Measurements from ENCODE around the gene BMERB1.
"Not testable (repeated sequence)": the region's sequence is repeated elsewhere in the genome, so short reads cannot be mapped to it uniquely, and the experiment has no call there.

BMERB1 gene

DNA sequence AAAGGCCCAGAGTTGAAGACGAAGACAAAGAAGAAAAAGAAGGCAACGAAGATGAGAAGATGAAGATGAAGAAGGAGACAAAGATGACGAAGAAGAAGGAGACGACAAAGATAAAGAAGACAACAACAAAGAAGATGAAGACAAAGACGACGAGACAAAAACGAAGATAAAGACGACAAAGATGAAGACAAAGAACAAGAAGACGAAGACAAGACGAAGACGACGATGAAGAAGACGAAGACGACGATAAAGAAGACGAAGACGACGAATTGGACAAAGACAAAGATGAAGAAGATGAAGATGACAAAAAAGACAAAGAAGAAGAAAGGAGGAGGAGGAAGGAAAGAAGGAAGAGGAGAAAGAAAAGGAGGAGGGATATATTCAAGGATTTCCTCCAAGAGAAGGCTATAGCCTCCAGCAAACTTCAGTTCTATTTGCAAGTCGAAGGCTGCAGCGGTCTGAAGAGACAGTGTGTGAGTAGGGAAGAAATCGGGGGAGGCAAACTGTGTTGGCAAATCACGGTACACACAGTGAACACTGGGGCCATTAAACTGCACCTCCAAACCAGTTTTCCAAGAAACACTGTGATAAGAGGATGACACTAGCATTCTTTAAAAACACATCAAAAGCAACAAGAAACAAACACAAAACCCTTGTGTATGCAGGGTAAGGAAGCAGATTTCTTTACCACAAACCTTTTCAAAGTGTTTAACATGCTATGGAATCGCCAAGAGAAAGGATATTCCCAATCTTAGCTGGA is 168.1 kb downstream of the BMERB1 start:
- POLR2A ChIA-PET, result no interaction called here
- TF ChIP-seq, protein P1, sequence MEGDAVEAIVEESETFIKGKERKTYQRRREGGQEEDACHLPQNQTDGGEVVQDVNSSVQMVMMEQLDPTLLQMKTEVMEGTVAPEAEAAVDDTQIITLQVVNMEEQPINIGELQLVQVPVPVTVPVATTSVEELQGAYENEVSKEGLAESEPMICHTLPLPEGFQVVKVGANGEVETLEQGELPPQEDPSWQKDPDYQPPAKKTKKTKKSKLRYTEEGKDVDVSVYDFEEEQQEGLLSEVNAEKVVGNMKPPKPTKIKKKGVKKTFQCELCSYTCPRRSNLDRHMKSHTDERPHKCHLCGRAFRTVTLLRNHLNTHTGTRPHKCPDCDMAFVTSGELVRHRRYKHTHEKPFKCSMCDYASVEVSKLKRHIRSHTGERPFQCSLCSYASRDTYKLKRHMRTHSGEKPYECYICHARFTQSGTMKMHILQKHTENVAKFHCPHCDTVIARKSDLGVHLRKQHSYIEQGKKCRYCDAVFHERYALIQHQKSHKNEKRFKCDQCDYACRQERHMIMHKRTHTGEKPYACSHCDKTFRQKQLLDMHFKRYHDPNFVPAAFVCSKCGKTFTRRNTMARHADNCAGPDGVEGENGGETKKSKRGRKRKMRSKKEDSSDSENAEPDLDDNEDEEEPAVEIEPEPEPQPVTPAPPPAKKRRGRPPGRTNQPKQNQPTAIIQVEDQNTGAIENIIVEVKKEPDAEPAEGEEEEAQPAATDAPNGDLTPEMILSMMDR (IDR thresholded peaks at IDR 0.05; ENCODE audit: control extremely low read depth, extremely low read depth, low read depth, missing control alignments), result no peak
- no peak for DNase-seq (ENCODE audit: extremely low spot score)
- CTCF ChIA-PET, result interaction anchor here (0.7 kb wide), 1 partner anchor 11 kb away, joined by 3 read pairs; no protein-coding TSS in a partner anchor

DNA sequence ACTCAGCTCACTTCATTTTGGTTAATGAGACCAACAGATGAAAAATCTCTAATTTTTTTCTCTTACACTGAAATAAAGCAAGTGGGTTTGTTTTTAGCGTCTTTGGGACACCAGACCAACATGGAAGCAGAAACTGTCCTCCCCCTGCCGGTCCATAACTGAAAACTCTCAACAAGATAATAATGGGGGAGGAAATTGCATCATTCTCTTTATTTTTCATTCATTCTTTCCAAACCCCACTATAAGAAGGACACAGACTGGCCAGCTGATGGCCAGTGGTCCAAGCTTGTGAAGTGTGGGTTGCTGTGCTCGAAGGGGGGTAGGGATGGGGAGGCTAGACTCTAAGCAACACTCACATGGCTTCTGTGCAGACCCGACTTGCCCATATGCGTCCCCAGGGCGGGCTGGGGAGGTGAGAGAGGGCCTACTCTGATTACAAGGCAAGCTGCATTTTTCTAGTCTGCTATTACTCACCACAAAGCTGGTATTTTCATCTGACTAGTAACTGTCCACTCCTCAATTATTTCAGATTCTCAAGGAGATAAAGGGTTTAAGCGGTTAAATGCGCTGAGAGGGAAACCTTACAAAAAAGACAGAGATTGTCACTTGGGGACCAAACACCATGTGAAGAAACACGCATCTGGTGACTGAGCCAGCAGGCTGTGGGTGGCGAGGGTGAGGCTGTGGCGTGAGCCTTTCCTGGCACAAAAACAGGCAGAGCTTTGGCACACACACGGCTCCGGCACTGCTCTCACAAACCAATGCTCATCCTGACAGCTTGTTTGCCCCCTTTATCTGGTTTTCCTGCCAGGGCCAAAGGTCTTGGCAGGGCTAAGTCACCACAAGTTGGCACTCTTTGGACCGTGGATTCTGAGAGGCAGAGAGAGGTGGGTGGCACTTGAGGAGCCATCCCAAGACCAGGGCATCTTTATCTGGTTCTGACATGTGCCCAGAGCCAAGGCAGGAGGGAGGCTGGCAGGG is 170.4 kb downstream of the BMERB1 start:
- DNase-seq (ENCODE audit: extremely low spot score), result no peak
- TF ChIP-seq, protein P1 (IDR thresholded peaks at IDR 0.05; ENCODE audit: control extremely low read depth, extremely low read depth, low read depth, missing control alignments), result no peak
- ChIA-PET CTCF (interaction anchor here (1.2 kb wide), 1 partner anchor 37 kb away, joined by 4 read pairs; no protein-coding TSS in a partner anchor), POLR2A (no interaction called here)

DNA sequence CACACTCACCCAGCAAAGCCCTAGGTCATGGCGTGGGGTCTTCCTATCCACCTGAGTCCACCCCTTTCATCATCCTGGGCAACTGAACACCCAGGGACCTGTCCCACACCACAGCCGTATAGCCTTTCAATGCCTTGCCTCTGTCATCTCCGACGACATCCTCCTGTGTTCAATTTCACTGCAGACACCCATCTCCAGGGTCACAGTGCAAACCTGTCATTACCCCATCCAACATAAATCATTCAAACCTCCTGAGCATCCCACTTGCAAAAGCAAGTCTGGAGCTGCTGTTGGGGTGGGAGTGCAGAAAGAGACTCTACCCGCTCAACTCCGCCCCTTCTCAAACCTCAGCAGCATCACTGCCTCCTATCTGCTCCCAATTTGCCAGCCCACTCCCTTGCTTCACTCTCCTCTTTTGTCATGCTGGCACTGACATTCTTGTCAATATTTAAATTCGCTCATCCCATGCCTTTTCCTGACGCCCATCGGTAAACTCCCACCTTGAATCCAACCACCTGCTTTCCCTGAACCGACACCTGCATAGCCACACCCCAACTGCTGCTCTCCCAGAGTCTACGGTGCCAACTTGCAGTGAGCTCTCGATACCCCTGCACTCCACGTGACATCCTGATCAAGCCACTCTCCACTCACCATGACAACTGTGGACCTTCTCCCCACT is 171.6 kb downstream of the BMERB1 start:
- POLR2A ChIA-PET, result no interaction called here

GRCh38 chr16:15606518-15607220 is 172.3 kb downstream of the BMERB1 start:
- TF ChIP-seq, protein P1 (IDR thresholded peaks at IDR 0.05; ENCODE audit: control extremely low read depth, extremely low read depth, low read depth, missing control alignments), result no peak
- CTCF ChIA-PET, result no interaction called here
- POLR2A ChIA-PET, result no interaction called here
- no peak for DNase-seq (ENCODE audit: extremely low spot score)

More for the DNA sequence above, 171.6 kb downstream of the BMERB1 start:
- TF ChIP-seq, protein P1 (IDR thresholded peaks at IDR 0.05; ENCODE audit: control extremely low read depth, extremely low read depth, low read depth, missing control alignments), result no peak
- CTCF ChIA-PET, result no interaction called here
- DNase-seq (ENCODE audit: extremely low spot score), result no peak

DNA sequence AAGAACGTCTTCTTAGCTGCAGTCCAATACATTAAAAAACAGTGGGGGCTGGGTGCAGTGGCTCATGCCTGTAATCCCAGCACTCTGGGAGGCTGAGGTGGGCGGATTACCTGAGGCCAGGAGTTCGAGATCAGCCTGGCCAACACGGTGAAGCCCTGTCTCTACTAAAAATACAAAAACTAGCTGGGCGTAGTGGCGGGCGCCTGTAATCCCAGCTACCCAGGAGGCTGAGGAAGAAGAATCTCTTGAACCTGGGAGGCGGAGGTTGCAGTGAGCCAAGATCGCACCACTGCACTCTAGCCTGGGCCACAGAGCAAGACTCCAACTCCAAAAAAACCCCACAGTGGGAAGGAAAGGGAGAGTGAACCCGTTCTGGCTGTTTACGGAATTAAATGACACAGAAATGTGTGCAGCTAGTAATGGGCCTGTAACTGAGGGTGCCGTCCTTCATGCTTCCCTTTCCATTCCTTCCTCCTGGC is 172.9 kb downstream of the BMERB1 start:
- CTCF ChIA-PET; DNase-seq (ENCODE audit: extremely low spot score); POLR2A ChIA-PET: not testable (repeated sequence)

- TF ChIP-seq, protein P1 (IDR thresholded peaks at IDR 0.05; ENCODE audit: control extremely low read depth, extremely low read depth, low read depth, missing control alignments), result no peak
- ChIA-PET POLR2A (no interaction called here), CTCF (no interaction called here)
- DNase-seq (ENCODE audit: extremely low spot score), result no peak
Observed at GRCh38 chr16:15607700-15608396, 173.5 kb downstream of the BMERB1 start.

All from GM10248 (cell line).